HepG2 (cell line): ENCODE data around the gene LINGO3. TPM values are rescaled to one million over a fixed set of nuclear protein-coding genes. Genes with fewer than 3 reads are reported as not detected.

Experiments used
- ATAC-seq: fragments of 200-7000 bp; cut with Tn5 transposase; 3 replicates; pipeline ENCODE4 v1.9.1; 2020; ENCODE audit warnings: mild to moderate bottlenecking, moderate library complexity
- BruUV-seq: library from RNA; stranded (reverse); fragments of 400-500 nt; replicated peaks from 2 replicates; lab custom pipeline; 2021; lab: Mats Ljungman, UMichigan
- CTCF ChIA-PET: fragments of 300-600 bp; formaldehyde crosslinking; extraction: SDS; loops from one replicate; lab custom pipeline; 2021; ENCODE audit warnings: low total read pairs, inconsistent platforms, low intra/inter-chr PET ratio; lab: Yijun Ruan, JAX
- POLR2A ChIA-PET: fragments of 350-600 bp; sonication (Branson Sonifier 250); formaldehyde crosslinking; loops from one replicate; lab custom pipeline; 2020; ENCODE audit warnings: antibody characterized with exemption, inconsistent platforms; lab: Yijun Ruan, JAX
- DNase-seq: peaks from one replicate; pipeline ENCODE4 v3.0.0-alpha.2; 2015; ENCODE audit warnings: low spot score
- FAIRE-seq: peaks from 3 replicates; lab custom pipeline; 2011; peaks lifted over from hg19 to GRCh38; lab: Jason Lieb, UNC
- H2AFZ ChIP-seq: one replicate; pipeline ENCODE4 v1.6.1; 2011; ENCODE audit warnings: low read length, inconsistent platforms
- H3K27ac ChIP-seq: fragments of 300-600 bp; 3 replicates; pipeline ENCODE4 v1.8.0; 2011; ENCODE audit warnings: mixed run types, mild to moderate bottlenecking, mixed read lengths, low read length, inconsistent platforms; ENCODE audit not compliant: insufficient read depth; ENCODE audit errors: extremely low read length
- H3K27me3 ChIP-seq, 2 experiments: fragments of 200-600 bp in 1 of 2; 2 replicates in 1 of 2; 3 replicates in 1 of 2; pipeline versions ENCODE4 v1.6.0 to v1.8.0; 2011; ENCODE audit warnings: low read length in 2 of 2, mild to moderate bottlenecking in 2 of 2, moderate library complexity in 2 of 2, inconsistent platforms in 1 of 2; ENCODE audit not compliant: insufficient read depth in 2 of 2, control insufficient read depth in 1 of 2
- H3K36me3 ChIP-seq, 2 experiments: fragments of 200-600 bp in 1 of 2; replicated peaks in 1 of 2; 2 replicates in 1 of 2; 3 replicates in 1 of 2; pipeline versions ENCODE4 v1.5.1 to v1.8.0; 2011; ENCODE audit warnings: low read length in 2 of 2, inconsistent platforms in 1 of 2; ENCODE audit not compliant: insufficient read depth in 2 of 2, control insufficient read depth in 1 of 2
- H3K4me1 ChIP-seq: 2 replicates; pipeline ENCODE4 v1.5.1; 2012; ENCODE audit warnings: low read length, inconsistent platforms; ENCODE audit not compliant: insufficient read depth
- H3K4me2 ChIP-seq: 2 replicates; pipeline ENCODE4 v1.6.0; 2011; ENCODE audit warnings: low read depth, low read length, inconsistent platforms
- H3K4me3 ChIP-seq, 3 experiments: fragments of 200-600 bp in 1 of 3; sonication (generic), shearing (Covaris generic) in 1 of 3; replicated peaks in 1 of 3; 2 replicates each; pipeline ENCODE4 v1.5.1; 2011 to 2016; ENCODE audit warnings: low read length in 3 of 3, inconsistent platforms in 2 of 3, low read depth in 2 of 3, mild to moderate bottlenecking in 2 of 3, control low read depth in 1 of 3, mixed read lengths in 1 of 3; ENCODE audit not compliant: insufficient read depth in 1 of 3
- H3K79me2 ChIP-seq: one replicate; pipeline ENCODE4 v1.6.1; 2011; ENCODE audit warnings: low read length, inconsistent platforms; ENCODE audit not compliant: insufficient read depth
- H3K9ac ChIP-seq: 2 replicates; pipeline ENCODE4 v1.6.0; 2011; ENCODE audit warnings: mild to moderate bottlenecking, low read depth, low read length, inconsistent platforms; ENCODE audit not compliant: insufficient read depth
- H3K9me3 ChIP-seq: 2 replicates; pipeline ENCODE4 v1.5.1; 2012; ENCODE audit warnings: mild to moderate bottlenecking, low read length
- H4K20me1 ChIP-seq: 2 replicates; pipeline ENCODE4 v1.6.0; 2011; ENCODE audit warnings: inconsistent platforms, mild to moderate bottlenecking, low read length, moderate library complexity; ENCODE audit not compliant: insufficient read depth
- ETV6 ChIP-seq: sonication (generic); formaldehyde crosslinking; conservative IDR thresholded peaks from 2 replicates; pipeline ENCODE4 v1.4.0; 2020; ENCODE audit warnings: missing genetic modification reagents
- JUNB ChIP-seq: sonication (generic); formaldehyde crosslinking; IDR thresholded peaks from 2 replicates; pipeline ENCODE4 v1.8.0; 2022; ENCODE audit warnings: missing genetic modification reagents, mild to moderate bottlenecking, borderline replicate concordance
- KAT8 ChIP-seq: IDR thresholded peaks from 2 replicates; pipeline ENCODE4 v1.6.1; 2016; ENCODE audit warnings: missing genetic modification reagents, missing compliant biosample characterization
- KLF16 ChIP-seq, 2 experiments: sonication (generic) in 1 of 2; formaldehyde crosslinking in 1 of 2; IDR thresholded peaks; 2 replicates each; pipeline versions ENCODE4 v1.6.1 to v1.8.0; 2016 to 2023; ENCODE audit warnings: missing genetic modification reagents in 2 of 2, missing compliant biosample characterization in 1 of 2
- SALL2 ChIP-seq: sonication (generic); formaldehyde crosslinking; IDR thresholded peaks from 2 replicates; pipeline ENCODE4 v1.8.1; 2023; ENCODE audit warnings: mild to moderate bottlenecking, missing genetic modification reagents, inconsistent platforms
- SMAD9 ChIP-seq: sonication (generic); formaldehyde crosslinking; IDR thresholded peaks from 2 replicates; pipeline ENCODE4 v1.5.1; 2020; ENCODE audit warnings: mild to moderate bottlenecking, missing genetic modification reagents
- ZFP36L1 ChIP-seq: sonication (generic); formaldehyde crosslinking; IDR thresholded peaks from 2 replicates; pipeline ENCODE4 v1.8.0; 2022; ENCODE audit warnings: mild to moderate bottlenecking, missing genetic modification reagents, moderate library complexity
- ZNF205 ChIP-seq: IDR thresholded peaks from 2 replicates; pipeline ENCODE4 v1.6.1; 2018; ENCODE audit warnings: missing biosample characterization, missing genetic modification reagents
- ZNF282 ChIP-seq: fragments of 450-650 bp; IDR thresholded peaks from 2 replicates; pipeline ENCODE4 v1.6.1; 2018; ENCODE audit not compliant: partially characterized antibody
- ZNF343 ChIP-seq: sonication (generic); formaldehyde crosslinking; IDR thresholded peaks from 2 replicates; pipeline ENCODE4 v1.4.0; 2020; ENCODE audit warnings: mild to moderate bottlenecking, missing genetic modification reagents
- ZNF451 ChIP-seq: sonication (generic); formaldehyde crosslinking; IDR thresholded peaks from 2 replicates; pipeline ENCODE4 v1.5.0; 2020; ENCODE audit warnings: mild to moderate bottlenecking, missing genetic modification reagents
- ZNF496 ChIP-seq: sonication (generic); formaldehyde crosslinking; IDR thresholded peaks from 2 replicates; pipeline ENCODE4 v1.8.1; 2023; ENCODE audit warnings: mild to moderate bottlenecking, moderate library complexity, missing genetic modification reagents; ENCODE audit not compliant: insufficient replicate concordance
- ZNF546 ChIP-seq: sonication (generic); formaldehyde crosslinking; conservative IDR thresholded peaks from 2 replicates; pipeline ENCODE4 v1.8.1; 2023; ENCODE audit warnings: mild to moderate bottlenecking, missing genetic modification reagents
- ZNF563 ChIP-seq: sonication (generic); formaldehyde crosslinking; IDR thresholded peaks from 2 replicates; pipeline ENCODE4 v1.8.0; 2022; ENCODE audit warnings: mild to moderate bottlenecking, moderate library complexity, missing genetic modification reagents
- ZNF589 ChIP-seq: sonication (generic); formaldehyde crosslinking; conservative IDR thresholded peaks from 2 replicates; pipeline ENCODE4 v1.8.0; 2022; ENCODE audit warnings: mild to moderate bottlenecking, moderate library complexity, missing genetic modification reagents
- ZNF781 ChIP-seq: sonication (generic); formaldehyde crosslinking; IDR thresholded peaks from 2 replicates; pipeline ENCODE4 v1.5.1; 2020; ENCODE audit warnings: borderline replicate concordance, mild to moderate bottlenecking, missing genetic modification reagents; ENCODE audit errors: not compliant biosample characterization
- ZNF782 ChIP-seq: sonication (generic); formaldehyde crosslinking; IDR thresholded peaks from 2 replicates; pipeline ENCODE4 v1.4.0; 2020; ENCODE audit warnings: missing genetic modification reagents, mild to moderate bottlenecking, borderline replicate concordance
- ZNF792 ChIP-seq: IDR thresholded peaks from 2 replicates; pipeline ENCODE4 v1.6.1; 2016
- WGBS: methylation state at CpG from one replicate; pipeline ENCODE4 v1.1.6; 2017; ENCODE audit warnings: low lambda C conversion rate; 5-methylcytosine and 5-hydroxymethylcytosine counted together
- in situ Hi-C: cut with HindIII; loops from 2 replicates; pipeline ENCODE4 v1.10.0; 2017; ENCODE audit warnings: low pct_unique_long_range_greater_than_20kb; ENCODE audit not compliant: extremely low pct_ligation_motif_present
- intact Hi-C: fragments of 100-400 bp; cut with micrococcal nuclease; formaldehyde crosslinking; loops from one replicate; pipeline ENCODE4 v1.10.0; 2022; ENCODE audit not compliant: unreplicated experiment
- polyA plus RNA-seq, 8 experiments: library from polyadenylated mRNA; depleted of rRNA in 3 of 8; stranded (reverse) in 7 of 8; unstranded in 1 of 8; fragments of >200 nt; fragmentation: Illumina TruSeq in 4 of 8; extraction: Trizol in 4 of 8; gene quantifications; 2 replicates each; pipeline versions ENCODE4 v1.2.1 to v1.2.3, GENCODE V29; 2011 to 2016; ENCODE audit warnings: low read depth in 4 of 8, missing spikeins in 1 of 8, mixed read lengths in 1 of 8; ENCODE audit not compliant: insufficient read depth in 1 of 8
- total RNA-seq, 5 experiments: library from RNA; depleted of rRNA; stranded (reverse); fragments of >200 nt; fragmentation: Illumina TruSeq; extraction: Trizol; gene quantifications; 2 replicates each; pipeline ENCODE4 v1.2.3, GENCODE V29; 2016; ENCODE audit warnings: low read depth in 1 of 5
- TF ChIP-seq, protein P1 (sequence below): sonication (generic); formaldehyde crosslinking; IDR thresholded peaks from 2 replicates; pipeline ENCODE4 v1.8.1; 2023; ENCODE audit warnings: mild to moderate bottlenecking, missing genetic modification reagents, borderline replicate concordance
- TF ChIP-seq, protein P2 (sequence below): sonication (generic); formaldehyde crosslinking; IDR thresholded peaks from 2 replicates; pipeline ENCODE4 v1.8.1; 2023; ENCODE audit warnings: mild to moderate bottlenecking, inconsistent platforms, moderate library complexity, missing genetic modification reagents, borderline replicate concordance

Gene LINGO3
- total and polyA plus RNA-seq, 2 of the 13 experiments (the other 11 are each of a cell fraction or from before 2014, with no cell fraction given): not detected

DNA sequence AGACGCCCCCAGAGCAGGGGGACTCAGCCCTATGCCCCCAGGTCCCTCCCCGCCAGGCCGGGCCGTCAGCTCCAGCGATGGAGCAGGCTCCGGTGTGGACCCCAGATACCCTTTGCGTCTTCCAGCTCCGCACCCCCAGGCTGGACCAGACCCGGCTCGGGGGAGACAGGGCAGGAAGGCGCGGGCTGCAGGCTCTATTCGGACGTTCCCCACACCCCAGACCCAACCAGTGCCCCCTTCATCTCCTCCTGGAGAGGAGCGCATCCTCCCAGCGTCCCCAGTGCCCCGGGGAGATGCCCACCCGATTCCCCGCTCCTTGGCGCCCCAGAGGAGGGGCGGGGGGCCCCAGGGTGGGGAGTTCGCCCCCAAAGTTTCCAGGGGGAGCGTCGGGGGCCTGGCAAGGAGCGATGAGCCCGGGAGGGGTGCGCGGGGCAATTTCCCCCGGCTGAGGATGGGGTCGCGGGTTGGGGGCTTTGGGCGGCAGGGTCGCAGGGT is 389 bp downstream of the LINGO3 start:
- POLR2A ChIA-PET: no interaction called here
- CTCF ChIA-PET: no interaction called here
- H3K9ac ChIP-seq: no peak overlapping the region
- peaks cover 8 to 64% of the 10 kb centered on the region in 2 experiments for H3K27me3 ChIP-seq
- H3K4me2 ChIP-seq: no peak overlapping the region
- no peak for TF ChIP-seq ZNF782 (CRISPR knock-in tag)
- TF ChIP-seq ZFP36L1 (CRISPR knock-in tag): no peak
- no peak for TF ChIP-seq ZNF343 (CRISPR knock-in tag)
- TF ChIP-seq JUNB (CRISPR knock-in tag): no peak
- TF ChIP-seq ZNF546 (CRISPR knock-in tag): no peak
- TF ChIP-seq SALL2: no peak
- TF ChIP-seq, protein P1, sequence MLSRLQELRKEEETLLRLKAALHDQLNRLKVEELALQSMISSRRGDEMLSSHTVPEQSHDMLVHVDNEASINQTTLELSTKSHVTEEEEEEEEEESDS (CRISPR knock-in tag): no peak
- no peak for TF ChIP-seq ZNF282
- TF ChIP-seq ETV6 (CRISPR knock-in tag): no peak
- TF ChIP-seq KLF16 (CRISPR knock-in tag; IDR thresholded peaks at IDR 0.05): no peak
- TF ChIP-seq, protein P2, sequence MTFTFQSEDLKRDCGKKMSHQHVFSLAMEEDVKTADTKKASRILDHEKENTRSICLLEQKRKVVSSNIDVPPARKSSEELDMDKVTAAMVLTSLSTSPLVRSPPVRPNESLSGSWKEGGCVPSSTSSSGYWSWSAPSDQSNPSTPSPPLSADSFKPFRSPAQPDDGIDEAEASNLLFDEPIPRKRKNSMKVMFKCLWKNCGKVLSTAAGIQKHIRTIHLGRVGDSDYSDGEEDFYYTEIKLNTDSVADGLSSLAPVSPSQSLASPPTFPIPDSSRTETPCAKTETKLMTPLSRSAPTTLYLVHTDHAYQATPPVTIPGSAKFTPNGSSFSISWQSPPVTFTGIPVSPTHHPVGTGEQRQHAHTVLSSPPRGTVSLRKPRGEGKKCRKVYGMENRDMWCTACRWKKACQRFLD: no peak
- no peak for TF ChIP-seq ZNF792 (CRISPR knock-in tag)
- TF ChIP-seq ZNF589: no peak
- TF ChIP-seq ZNF451 (CRISPR knock-in tag): no peak
- TF ChIP-seq ZNF563 (CRISPR knock-in tag): no peak
- no peak for TF ChIP-seq ZNF496 (CRISPR knock-in tag)
- TF ChIP-seq ZNF781 (CRISPR knock-in tag): no peak
- TF ChIP-seq ZNF205 (CRISPR knock-in tag): no peak
- TF ChIP-seq SMAD9 (CRISPR knock-in tag): no peak
- no peak for TF ChIP-seq KAT8 (CRISPR knock-in tag)
- TF ChIP-seq, all 625 proteins: peak for 0
- Histone ChIP-seq H3K9me3 (no peaks in the 10 kb centered on the region), H3K79me2 (no peaks in the 10 kb centered on the region), H3K27ac (no peak overlapping the region), H2AFZ (no peak overlapping the region), H3K36me3 (no peaks in the 10 kb centered on the region), H4K20me1 (no peaks in the 10 kb centered on the region), H3K4me3 (no peak overlapping the region), H3K4me1 (peaks cover 32% of the 10 kb centered on the region)
- DNase-seq: no peak
- ATAC-seq: no peak
- in situ Hi-C loops (no loop called here), intact Hi-C loops (no loop called here)
- BruUV-seq: no TSS peak
- 66% methylated on average over 17 of the region's 33 CpGs for WGBS
- FAIRE-seq: no peak
